ENCODE measurements around the gene PAPPA2. TPM values are rescaled to one million over a fixed set of nuclear protein-coding genes. Genes with fewer than 3 reads are reported as not detected.
A peak's percentile ranks its signal among the peaks of the same experiment; 100 is the strongest.

PAPPA2 gene
- total RNA-seq, 1 experiment from 2014 or later, result 0.81 TPM

DNA sequence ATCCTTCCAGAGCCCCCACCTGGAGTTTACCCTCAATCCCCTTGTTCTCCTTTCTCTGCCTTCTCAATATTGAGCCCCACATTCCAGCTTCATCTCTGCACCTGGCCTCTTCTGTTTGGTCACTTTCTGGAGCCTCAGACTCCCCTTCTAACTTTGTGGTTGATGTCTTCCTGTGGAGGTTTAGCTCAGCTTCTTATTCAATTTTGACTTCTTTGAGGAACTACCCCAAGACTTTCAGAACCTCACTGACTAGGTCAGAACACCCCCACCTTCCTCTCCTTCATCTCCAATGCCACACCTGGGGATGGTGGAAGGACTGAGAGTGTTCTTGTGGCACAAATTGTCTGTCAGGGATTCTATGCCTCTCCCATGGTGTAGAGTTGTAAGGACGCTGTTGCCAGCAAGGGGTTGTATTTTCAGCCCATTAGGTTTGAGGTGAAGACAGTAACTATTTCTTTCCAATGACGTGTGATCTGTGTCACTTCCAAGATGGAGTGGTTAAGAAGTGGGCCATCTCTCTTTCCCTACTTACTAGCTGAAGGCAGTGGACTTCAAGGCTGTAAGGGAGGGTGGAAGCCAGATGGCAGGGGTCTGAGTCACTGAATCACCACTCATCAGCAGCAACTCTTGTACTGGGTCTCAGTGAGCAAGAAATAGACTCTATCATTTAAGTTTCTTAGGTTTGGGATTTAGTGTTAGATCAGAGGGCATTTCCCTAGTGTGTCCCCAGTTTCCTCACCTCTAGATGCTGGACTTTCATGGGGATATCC is 80.6 kb downstream of the PAPPA2 start:
- no peak overlapping the region for H3K23ac ChIP-seq (ENCODE audit: insufficient read length, low read depth, low read length)
- no peak overlapping the region for H2AFZ ChIP-seq (ENCODE audit: low read length)
- no peaks in the 10 kb centered on the region for H3K79me1 ChIP-seq (ENCODE audit: insufficient read depth, low read depth, low read length, poor library complexity, severe bottlenecking)
- no peak overlapping the region for H3K27ac ChIP-seq (ENCODE audit: insufficient read length, low read depth, low read length)
- H4K8ac ChIP-seq (replicated peaks; ENCODE audit: insufficient read length, low read depth, low read length), result no peak overlapping the region
- no peak overlapping the region for H3K18ac ChIP-seq (ENCODE audit: insufficient read length, low read depth, low read length)
- no peak overlapping the region for H2BK120ac ChIP-seq (ENCODE audit: low read depth, low read length, poor library complexity, severe bottlenecking)
- no peak for DNase-seq
- H2BK5ac ChIP-seq (ENCODE audit: insufficient read length, low read length), result no peak overlapping the region
- no peak overlapping the region for H2AK5ac ChIP-seq (ENCODE audit: insufficient read length, low read length)
- Mint-ChIP-seq H3K4me1 (peaks cover 12 to 14% of the 10 kb centered on the region in 2 experiments), H3K27ac (no peak overlapping the region; a peak in 1 of 7 replicates), H3K4me3 (no peak overlapping the region), H3K9me3 (no peaks in the 10 kb centered on the region), H3K36me3 (ENCODE audit: insufficient read depth in 1 of 3, low read depth in 3 of 3) (no peaks in the 10 kb centered on the region), H3K27me3 (ENCODE audit: low read depth) (no peaks in the 10 kb centered on the region)
- no peaks in the 10 kb centered on the region for H3K9me3 ChIP-seq (ENCODE audit: control insufficient read depth, low read depth, low read length)
- H4K5ac ChIP-seq (ENCODE audit: insufficient read length, low read depth, low read length), result no peak overlapping the region
- H3K4me1 ChIP-seq (ENCODE audit: insufficient read depth, low read length), result peaks cover 2% of the 10 kb centered on the region; the same call in 1 of the 2 replicates
- no peak overlapping the region for H3K14ac ChIP-seq (ENCODE audit: insufficient read depth, low read length)
- H3K4ac ChIP-seq (ENCODE audit: low read depth, low read length), result no peak overlapping the region
- no peak overlapping the region for H2BK15ac ChIP-seq (ENCODE audit: low read depth, low read length)
- H3K4me2 ChIP-seq (ENCODE audit: insufficient read depth, insufficient read length, low read length), result no peak overlapping the region
- H2BK20ac ChIP-seq (ENCODE audit: low read depth, low read length, poor library complexity, severe bottlenecking), result no peak overlapping the region
- H4K91ac ChIP-seq (ENCODE audit: insufficient read length, low read depth, low read length), result peak overlapping the region; percentile 53
- no peak overlapping the region for H3K56ac ChIP-seq (ENCODE audit: insufficient read length, low read depth, low read length)
- H2BK12ac ChIP-seq (ENCODE audit: insufficient read length, low read depth, low read length), result no peak overlapping the region
- TF ChIP-seq, protein P1, sequence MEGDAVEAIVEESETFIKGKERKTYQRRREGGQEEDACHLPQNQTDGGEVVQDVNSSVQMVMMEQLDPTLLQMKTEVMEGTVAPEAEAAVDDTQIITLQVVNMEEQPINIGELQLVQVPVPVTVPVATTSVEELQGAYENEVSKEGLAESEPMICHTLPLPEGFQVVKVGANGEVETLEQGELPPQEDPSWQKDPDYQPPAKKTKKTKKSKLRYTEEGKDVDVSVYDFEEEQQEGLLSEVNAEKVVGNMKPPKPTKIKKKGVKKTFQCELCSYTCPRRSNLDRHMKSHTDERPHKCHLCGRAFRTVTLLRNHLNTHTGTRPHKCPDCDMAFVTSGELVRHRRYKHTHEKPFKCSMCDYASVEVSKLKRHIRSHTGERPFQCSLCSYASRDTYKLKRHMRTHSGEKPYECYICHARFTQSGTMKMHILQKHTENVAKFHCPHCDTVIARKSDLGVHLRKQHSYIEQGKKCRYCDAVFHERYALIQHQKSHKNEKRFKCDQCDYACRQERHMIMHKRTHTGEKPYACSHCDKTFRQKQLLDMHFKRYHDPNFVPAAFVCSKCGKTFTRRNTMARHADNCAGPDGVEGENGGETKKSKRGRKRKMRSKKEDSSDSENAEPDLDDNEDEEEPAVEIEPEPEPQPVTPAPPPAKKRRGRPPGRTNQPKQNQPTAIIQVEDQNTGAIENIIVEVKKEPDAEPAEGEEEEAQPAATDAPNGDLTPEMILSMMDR (conservative IDR thresholded peaks at IDR 0.05), result no peak
- no peaks in the 10 kb centered on the region for H4K20me1 ChIP-seq (ENCODE audit: control insufficient read depth, insufficient read depth, insufficient read length)
- no peak overlapping the region for H3K9ac ChIP-seq (ENCODE audit: extremely low read depth, insufficient read length, low read length)
- no peaks in the 10 kb centered on the region for H3K79me2 ChIP-seq (ENCODE audit: insufficient read depth, low read length)
- no peak overlapping the region for H3T11ph ChIP-seq (ENCODE audit: low read length)
- no CpG with 5 or more reads among the region's 2 CpGs for WGBS (ENCODE audit: extremely low coverage, insufficient read length, low lambda C conversion rate)
- no peaks in the 10 kb centered on the region for H3K23me2 ChIP-seq (ENCODE audit: insufficient read length, low read depth, low read length, poor library complexity, severe bottlenecking)
- no peaks in the 10 kb centered on the region for H3K27me3 ChIP-seq (ENCODE audit: insufficient read depth, low read length)
